DMS114 treated with DMSO at 0.1 percent for 48 hours (cell line): Measurements from ENCODE around the gene CD99.

Source experiments
- DNase-seq: peaks from one replicate; lab custom pipeline; 2025; ENCODE audit not compliant: unreplicated experiment; lab: John Stamatoyannopoulos, UW

CD99 gene, protein sequence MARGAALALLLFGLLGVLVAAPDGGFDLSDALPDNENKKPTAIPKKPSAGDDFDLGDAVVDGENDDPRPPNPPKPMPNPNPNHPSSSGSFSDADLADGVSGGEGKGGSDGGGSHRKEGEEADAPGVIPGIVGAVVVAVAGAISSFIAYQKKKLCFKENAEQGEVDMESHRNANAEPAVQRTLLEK

GRCh38 chrX:2690856-2691542, at the start of gene CD99:
Gene CD99 (plus strand): TSS chrX:2691295. CDS start chrX:2691361, 66 bp downstream.
- no peak for DNase-seq

DNA sequence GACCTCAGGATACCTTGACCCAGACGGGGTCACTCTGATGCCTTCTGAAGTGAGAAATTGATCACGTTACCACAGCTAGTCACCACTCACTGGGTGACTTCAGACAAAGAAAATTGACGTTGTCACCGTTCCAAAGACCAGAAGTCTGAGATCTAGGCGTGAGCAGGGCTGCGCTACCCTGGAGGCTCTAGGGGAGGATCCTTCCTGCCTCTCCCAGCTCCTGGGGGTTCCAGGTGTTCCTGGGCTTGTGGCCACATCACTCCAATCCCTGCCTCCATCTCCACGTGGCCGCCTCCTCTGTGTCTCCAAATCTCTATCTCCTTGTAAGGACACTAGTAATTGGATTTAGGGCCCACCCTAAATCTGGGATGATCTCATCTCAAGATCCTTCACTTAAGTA, 48.9 kb upstream of the CD99 start:
- DNase-seq: no peak

DNA sequence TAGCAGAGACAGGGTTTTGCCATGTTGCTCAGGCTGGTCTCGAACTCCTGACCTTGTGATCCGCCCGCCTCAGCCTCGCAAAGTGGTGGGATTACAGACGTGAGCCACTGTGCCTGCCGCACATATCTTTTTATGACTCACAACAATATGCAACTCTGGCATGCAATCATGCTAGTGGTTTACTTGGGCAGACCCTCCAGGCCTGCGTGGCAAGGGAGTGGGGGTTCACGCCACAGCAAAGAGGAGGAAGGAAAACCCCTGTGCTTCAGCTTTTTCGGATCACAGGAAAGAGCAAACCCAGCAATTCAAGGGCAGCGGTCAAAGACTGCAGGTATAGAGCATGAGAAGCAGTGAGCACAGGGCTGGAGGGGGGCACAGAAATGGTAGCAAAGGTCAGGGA, 48.3 kb upstream of the CD99 start:
- no peak for DNase-seq

DNA sequence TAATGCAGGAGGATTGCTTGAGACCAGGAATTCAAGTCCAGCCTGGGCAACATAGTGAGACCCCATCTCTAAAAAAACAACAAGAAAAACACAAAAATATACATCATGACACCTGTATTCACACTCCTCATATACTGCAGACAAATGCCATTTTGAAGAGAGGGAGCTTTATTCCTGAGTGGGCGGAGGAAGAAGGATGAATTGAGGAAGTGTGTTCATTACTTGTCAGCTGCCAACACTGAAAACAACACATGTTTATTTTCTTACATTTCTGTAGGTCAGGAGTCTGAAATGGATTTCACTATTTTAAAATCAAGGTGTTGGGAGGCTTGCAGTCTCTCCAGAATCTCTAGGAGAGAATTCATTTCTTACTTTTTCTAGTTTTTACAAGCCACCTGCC, 47.2 kb upstream of the CD99 start:
- DNase-seq: no peak

GRCh38 chrX:2645563-2645962, 45.5 kb upstream of the CD99 start:
- no peak for DNase-seq

DNA sequence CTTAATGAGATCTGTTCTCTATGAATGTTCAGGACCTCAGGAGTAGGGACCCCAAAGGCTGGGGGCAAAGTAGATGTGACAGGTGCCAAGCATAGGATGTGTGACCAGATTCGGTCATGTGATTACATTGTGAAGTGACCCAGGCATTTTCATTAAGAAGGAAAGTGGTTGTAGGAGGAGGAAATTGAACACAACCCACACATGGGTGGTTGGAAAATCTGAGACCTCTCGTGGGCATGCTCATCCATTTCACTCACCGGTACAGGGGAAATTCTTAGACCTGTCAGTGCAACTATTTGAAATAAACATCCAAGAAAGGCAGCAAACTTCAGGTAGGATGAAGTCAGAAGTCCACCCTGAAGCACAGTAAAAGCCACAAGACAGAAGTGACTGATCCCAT, 43.5 kb upstream of the CD99 start:
- DNase-seq: no peak

DNA sequence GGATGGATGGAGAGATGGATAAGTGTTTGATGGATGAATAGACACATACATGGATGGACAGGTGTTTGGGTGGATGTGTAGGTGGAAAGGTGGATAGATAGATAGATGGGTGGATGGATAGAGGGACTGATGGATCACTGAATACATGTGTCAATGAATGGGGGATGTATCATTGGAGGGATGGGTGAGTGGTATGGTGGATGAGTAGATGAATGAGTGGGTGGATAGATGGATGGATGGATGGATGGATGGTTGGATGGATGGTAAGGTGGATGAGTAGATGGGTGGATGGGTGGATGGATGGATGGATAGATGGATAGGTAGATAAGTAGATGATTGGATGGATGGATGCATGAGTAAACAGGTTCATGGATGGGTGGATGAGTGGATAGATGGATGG, 41.1 kb upstream of the CD99 start:
- no peak for DNase-seq

GRCh38 chrX:2650865-2651264, 40.2 kb upstream of the CD99 start:
- DNase-seq: no peak

GRCh38 chrX:2652106-2652505, 39.0 kb upstream of the CD99 start:
- no peak for DNase-seq

- DNase-seq: no peak
Observed at GRCh38 chrX:2654436-2655340, 36.4 kb upstream of the CD99 start.

GRCh38 chrX:2656257-2656836, 34.7 kb upstream of the CD99 start:
- no peak for DNase-seq

- DNase-seq: no peak
Observed at GRCh38 chrX:2657532-2658113, 33.5 kb upstream of the CD99 start.

DNA sequence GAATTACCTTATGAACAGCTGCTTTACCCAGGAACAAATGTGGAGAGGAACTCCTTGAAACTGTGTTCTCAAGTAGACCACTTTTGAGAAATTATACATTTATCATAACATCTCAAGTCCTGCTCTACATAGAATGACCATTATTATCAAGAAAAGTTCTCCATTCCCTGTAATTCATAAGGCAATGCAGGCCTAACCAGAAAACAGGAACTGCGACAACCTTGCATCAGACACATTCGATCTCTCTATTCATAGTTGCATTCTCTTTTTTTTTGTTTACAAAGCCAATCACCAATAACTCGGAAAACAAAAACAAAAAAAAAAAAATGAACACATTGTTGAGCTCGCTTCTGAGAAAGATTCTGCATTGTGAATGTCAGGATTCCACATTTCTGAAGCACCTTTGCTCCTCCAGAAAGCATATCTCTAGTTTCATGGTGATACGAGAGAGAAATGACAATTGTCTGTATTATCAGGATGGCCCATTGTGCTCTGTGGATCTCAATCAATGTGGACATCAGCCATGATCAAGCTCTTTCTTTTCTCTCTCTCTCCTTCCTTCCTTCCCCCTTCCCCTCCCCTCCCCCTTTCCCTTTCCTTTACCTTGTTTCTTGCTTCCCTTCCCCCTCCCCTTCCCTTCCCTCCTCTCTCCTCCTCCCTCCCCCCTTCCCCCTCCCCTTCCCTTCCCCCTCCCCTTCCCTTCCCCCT, 32.4 kb upstream of the CD99 start:
- DNase-seq: no peak

DNA sequence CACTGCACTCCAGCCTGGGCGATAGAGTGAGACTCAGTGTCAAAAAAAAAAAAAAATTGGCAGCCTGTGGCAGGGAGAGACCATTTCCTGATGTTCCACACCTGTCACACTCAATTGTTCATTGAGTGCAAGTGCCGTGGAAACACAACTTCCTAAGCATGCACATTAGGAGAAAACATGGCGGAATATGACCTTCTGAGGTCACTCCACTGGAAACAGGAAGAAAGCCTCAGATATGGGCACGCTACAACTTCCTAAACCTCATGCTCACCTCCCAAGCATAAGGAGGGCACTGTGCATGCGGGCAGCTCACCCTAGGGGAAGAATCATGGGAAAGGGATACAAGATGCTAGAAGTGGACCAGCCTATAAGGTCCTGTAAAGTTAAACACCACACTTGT, 28.5 kb upstream of the CD99 start:
- DNase-seq: no peak

DNA sequence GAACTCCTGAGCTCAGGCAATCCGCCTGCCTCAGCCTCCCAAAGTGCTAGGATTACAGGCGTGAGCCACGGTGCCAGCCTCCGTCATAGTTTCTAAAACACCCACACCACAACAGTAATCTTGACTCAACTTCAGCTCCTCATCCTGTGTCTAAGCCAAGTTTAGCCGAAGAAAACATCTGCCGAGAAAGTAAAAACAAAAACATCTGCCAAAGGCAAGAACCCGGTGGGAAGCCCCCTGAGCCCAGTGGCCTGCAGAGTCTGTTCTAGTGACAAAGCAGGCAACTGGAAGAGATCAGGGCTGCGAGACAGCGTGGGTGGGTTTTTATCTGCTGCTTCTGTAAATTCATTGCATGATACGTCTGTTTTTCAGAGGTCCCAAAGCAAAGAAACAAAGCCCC, 26.6 kb upstream of the CD99 start:
- no peak for DNase-seq

- DNase-seq: no peak
Observed at GRCh38 chrX:2665387-2666304, 25.4 kb upstream of the CD99 start.

DNA sequence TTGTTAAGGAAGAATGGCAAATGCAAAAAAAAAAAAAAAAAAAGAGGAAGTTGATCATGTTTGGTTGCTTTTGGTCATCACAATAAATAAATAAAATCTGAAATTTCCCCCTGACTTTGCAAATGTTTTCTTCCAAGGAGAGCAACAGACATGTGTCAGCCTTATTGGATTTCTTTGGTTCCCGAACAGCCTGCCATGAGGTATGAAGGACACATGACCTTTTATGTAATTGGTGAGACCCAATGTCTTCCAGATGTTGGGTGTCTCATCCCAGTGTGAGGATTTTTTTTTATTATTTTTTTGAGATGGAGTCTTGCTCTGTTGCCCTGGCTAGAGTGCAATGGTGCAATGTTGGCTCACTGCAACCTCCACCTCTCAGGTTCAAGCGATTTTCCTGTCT, 24.6 kb upstream of the CD99 start:
- no peak for DNase-seq

DNA sequence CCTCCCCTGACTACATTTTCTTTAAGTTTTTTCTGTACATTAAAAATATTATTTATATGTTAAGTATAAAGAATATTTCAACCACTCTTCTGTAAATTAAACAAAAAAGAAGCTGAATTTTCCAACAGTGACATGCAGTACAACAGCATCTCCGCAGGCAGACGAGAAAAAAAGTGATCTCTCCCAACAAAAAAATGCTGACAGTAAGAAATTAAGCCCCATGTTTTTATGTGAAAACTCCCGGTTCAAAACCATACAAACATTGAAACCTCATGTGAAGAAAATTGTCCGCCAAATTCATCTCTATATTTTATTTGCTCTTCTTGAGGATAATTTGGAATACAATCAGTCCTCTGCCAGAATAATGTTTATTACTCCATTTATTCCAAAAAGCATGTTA, 20.1 kb upstream of the CD99 start:
- no peak for DNase-seq

DNA sequence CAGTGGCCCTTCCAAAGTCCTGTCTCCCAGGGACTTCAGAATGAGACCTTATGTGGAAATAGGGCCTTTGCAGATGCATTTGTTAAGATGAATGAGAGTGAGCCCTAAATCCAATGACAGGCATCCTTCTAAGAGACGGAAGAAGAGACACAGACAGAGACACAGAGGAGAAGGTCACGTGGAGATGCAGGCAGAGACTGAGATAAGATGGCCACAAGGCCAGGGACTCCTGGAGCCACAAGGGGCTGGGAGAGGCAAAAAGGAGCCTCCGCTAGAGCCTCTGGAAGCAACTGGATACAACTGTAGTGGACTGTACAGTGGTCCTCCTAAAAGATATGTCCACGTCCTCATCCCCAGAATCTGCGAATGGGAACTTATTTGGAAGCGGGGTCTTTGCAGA, 19.0 kb upstream of the CD99 start:
- DNase-seq: no peak

- DNase-seq: no peak
Observed at GRCh38 chrX:2673611-2674010, 17.5 kb upstream of the CD99 start.
